Hepatocyte (in vitro differentiated cells): Measurements from ENCODE around the gene CFAP77.

ENCODE experiments used
- CTCF ChIP-seq: fragments of 200-600 bp; sonication (generic); IDR thresholded peaks from 2 replicates; pipeline ENCODE4 v1.5.1; 2016; ENCODE audit warnings: antibody characterized with exemption, mild to moderate bottlenecking; ENCODE audit not compliant: poor library complexity
- EZH2 ChIP-seq: fragments of 200-600 bp; sonication (generic); IDR thresholded peaks from 2 replicates; pipeline ENCODE4 v1.6.1; 2016; ENCODE audit warnings: antibody characterized with exemption, mild to moderate bottlenecking, borderline replicate concordance

- no peak for TF ChIP-seq CTCF
- no peak for TF ChIP-seq EZH2
Observed at GRCh38 chr9:132502480-132502879, 92.5 kb downstream of the CFAP77 start.
